ENCODE data around the gene ATP10A. TPM values are rescaled to one million over a fixed set of nuclear protein-coding genes. Genes with fewer than 3 reads are reported as not detected.
"Not testable (repeated sequence)": the region's sequence is repeated elsewhere in the genome, so short reads cannot be mapped to it uniquely, and the experiment has no call there.

The ATP10A gene
- total RNA-seq, 4 donors from 2014 or later, result 3.8 to 7.1 (median 5.2) TPM

- 70% methylated on average over 6 of the region's 6 CpGs for WGBS
- Histone ChIP-seq H3K4me1 (no peaks in the 10 kb centered on the region), H3K27me3 (no peaks in the 10 kb centered on the region), H3K27ac (no peak overlapping the region), H3K9me3 (no peaks in the 10 kb centered on the region), H3K4me3 (no peak overlapping the region), H3K36me3 (no peaks in the 10 kb centered on the region)
- no peak for TF ChIP-seq EP300 (IDR thresholded peaks at IDR 0.05)
- TF ChIP-seq POLR2A (IDR thresholded peaks at IDR 0.05), result no peak
- no peak for TF ChIP-seq POLR2AphosphoS5 (IDR thresholded peaks at IDR 0.05)
- no peak for TF ChIP-seq CTCF (IDR thresholded peaks at IDR 0.05)
- DNase-seq (ENCODE audit: low spot score in 2 of 2), result no peak
Observed at GRCh38 chr15:25641762-25642161, 221.4 kb downstream of the ATP10A start.

DNA sequence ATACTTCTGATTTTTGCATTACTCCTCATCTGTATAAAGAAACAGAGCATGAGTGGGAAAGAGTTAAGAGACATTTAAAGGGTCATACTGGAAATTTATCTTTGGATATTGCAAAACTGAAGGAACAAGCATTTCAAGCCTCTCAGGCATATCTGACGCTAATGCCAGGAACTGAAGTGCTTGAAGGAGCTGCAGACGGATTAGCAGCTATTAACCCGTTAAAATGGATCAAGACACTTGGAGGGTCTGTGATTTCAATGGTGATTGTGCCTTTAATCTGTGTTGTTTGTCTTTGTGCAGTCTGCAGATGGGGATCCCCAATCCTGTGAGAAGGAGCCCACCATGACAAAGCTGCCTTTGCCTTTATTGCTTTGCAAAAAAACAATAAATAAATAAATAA is 221.8 kb downstream of the ATP10A start:
- no peak for DNase-seq (ENCODE audit: low spot score in 2 of 2)
- H3K4me3 ChIP-seq, result no peak overlapping the region
- H3K27me3 ChIP-seq, result no peaks in the 10 kb centered on the region
- H3K27ac ChIP-seq, result no peak overlapping the region
- no peaks in the 10 kb centered on the region for H3K4me1 ChIP-seq
- H3K9me3 ChIP-seq, result no peaks in the 10 kb centered on the region
- TF ChIP-seq POLR2AphosphoS5 (IDR thresholded peaks at IDR 0.05) (no peak), CTCF (IDR thresholded peaks at IDR 0.05) (no peak), EP300 (IDR thresholded peaks at IDR 0.05) (no peak), POLR2A (IDR thresholded peaks at IDR 0.05) (no peak)
- no peaks in the 10 kb centered on the region for H3K36me3 ChIP-seq
- WGBS, result 59% methylated on average over 3 of the region's 3 CpGs

- H3K27ac ChIP-seq; H3K9me3 ChIP-seq; H3K27me3 ChIP-seq; H3K4me3 ChIP-seq; H3K36me3 ChIP-seq; DNase-seq (ENCODE audit: low spot score in 2 of 2); H3K4me1 ChIP-seq: not testable (repeated sequence)
- 72% methylated on average over 4 of the region's 4 CpGs for WGBS
Observed at GRCh38 chr15:25640959-25641358, 222.2 kb downstream of the ATP10A start.

- WGBS, result 84% methylated on average over 5 of the region's 5 CpGs
- Histone ChIP-seq H3K36me3 (no peaks in the 10 kb centered on the region), H3K4me3 (no peak overlapping the region), H3K27ac (no peak overlapping the region), H3K4me1 (no peaks in the 10 kb centered on the region), H3K9me3 (no peaks in the 10 kb centered on the region), H3K27me3 (no peaks in the 10 kb centered on the region)
- TF ChIP-seq POLR2A (IDR thresholded peaks at IDR 0.05) (no peak), POLR2AphosphoS5 (IDR thresholded peaks at IDR 0.05) (no peak), CTCF (IDR thresholded peaks at IDR 0.05) (no peak), EP300 (IDR thresholded peaks at IDR 0.05) (no peak)
- DNase-seq (ENCODE audit: low spot score in 2 of 2), result no peak
Observed at GRCh38 chr15:25640381-25640780, 222.7 kb downstream of the ATP10A start.

GRCh38 chr15:25636486-25636885 is 226.6 kb downstream of the ATP10A start:
- not testable (repeated sequence) for H3K27me3 ChIP-seq; H3K36me3 ChIP-seq; H3K4me3 ChIP-seq; DNase-seq (ENCODE audit: low spot score in 2 of 2); H3K9me3 ChIP-seq; H3K4me1 ChIP-seq; H3K27ac ChIP-seq
- WGBS, result 94% methylated on average over 9 of the region's 9 CpGs

- Histone ChIP-seq H3K27ac (no peak overlapping the region), H3K4me1 (no peaks in the 10 kb centered on the region), H3K4me3 (no peak overlapping the region), H3K9me3 (no peaks in the 10 kb centered on the region), H3K27me3 (no peaks in the 10 kb centered on the region), H3K36me3 (no peaks in the 10 kb centered on the region)
- TF ChIP-seq CTCF (IDR thresholded peaks at IDR 0.05), result no peak
- no peak for TF ChIP-seq POLR2AphosphoS5 (IDR thresholded peaks at IDR 0.05)
- TF ChIP-seq EP300 (IDR thresholded peaks at IDR 0.05), result no peak
- TF ChIP-seq POLR2A (IDR thresholded peaks at IDR 0.05), result no peak
- DNase-seq (ENCODE audit: low spot score in 2 of 2), result no peak
Observed at GRCh38 chr15:25635191-25635590, 227.9 kb downstream of the ATP10A start.
